Stimulated activated CD4-positive, alpha-beta T cell treated with anti-CD3 and anti-CD28 coated beads, Interleukin-15, amount 100 ng/mL, for 48 hours (primary cell): ENCODE results near the gene AMOTL1.

Experiments used
- DNase-seq, 2 donors: peaks; one replicate each; pipeline ENCODE4 v3.0.0-alpha.2; 2020; ENCODE audit warnings: low read depth in 2 of 2

Gene AMOTL1, protein sequence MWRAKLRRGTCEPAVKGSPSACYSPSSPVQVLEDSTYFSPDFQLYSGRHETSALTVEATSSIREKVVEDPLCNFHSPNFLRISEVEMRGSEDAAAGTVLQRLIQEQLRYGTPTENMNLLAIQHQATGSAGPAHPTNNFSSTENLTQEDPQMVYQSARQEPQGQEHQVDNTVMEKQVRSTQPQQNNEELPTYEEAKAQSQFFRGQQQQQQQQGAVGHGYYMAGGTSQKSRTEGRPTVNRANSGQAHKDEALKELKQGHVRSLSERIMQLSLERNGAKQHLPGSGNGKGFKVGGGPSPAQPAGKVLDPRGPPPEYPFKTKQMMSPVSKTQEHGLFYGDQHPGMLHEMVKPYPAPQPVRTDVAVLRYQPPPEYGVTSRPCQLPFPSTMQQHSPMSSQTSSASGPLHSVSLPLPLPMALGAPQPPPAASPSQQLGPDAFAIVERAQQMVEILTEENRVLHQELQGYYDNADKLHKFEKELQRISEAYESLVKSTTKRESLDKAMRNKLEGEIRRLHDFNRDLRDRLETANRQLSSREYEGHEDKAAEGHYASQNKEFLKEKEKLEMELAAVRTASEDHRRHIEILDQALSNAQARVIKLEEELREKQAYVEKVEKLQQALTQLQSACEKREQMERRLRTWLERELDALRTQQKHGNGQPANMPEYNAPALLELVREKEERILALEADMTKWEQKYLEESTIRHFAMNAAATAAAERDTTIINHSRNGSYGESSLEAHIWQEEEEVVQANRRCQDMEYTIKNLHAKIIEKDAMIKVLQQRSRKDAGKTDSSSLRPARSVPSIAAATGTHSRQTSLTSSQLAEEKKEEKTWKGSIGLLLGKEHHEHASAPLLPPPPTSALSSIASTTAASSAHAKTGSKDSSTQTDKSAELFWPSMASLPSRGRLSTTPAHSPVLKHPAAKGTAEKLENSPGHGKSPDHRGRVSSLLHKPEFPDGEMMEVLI

DNA sequence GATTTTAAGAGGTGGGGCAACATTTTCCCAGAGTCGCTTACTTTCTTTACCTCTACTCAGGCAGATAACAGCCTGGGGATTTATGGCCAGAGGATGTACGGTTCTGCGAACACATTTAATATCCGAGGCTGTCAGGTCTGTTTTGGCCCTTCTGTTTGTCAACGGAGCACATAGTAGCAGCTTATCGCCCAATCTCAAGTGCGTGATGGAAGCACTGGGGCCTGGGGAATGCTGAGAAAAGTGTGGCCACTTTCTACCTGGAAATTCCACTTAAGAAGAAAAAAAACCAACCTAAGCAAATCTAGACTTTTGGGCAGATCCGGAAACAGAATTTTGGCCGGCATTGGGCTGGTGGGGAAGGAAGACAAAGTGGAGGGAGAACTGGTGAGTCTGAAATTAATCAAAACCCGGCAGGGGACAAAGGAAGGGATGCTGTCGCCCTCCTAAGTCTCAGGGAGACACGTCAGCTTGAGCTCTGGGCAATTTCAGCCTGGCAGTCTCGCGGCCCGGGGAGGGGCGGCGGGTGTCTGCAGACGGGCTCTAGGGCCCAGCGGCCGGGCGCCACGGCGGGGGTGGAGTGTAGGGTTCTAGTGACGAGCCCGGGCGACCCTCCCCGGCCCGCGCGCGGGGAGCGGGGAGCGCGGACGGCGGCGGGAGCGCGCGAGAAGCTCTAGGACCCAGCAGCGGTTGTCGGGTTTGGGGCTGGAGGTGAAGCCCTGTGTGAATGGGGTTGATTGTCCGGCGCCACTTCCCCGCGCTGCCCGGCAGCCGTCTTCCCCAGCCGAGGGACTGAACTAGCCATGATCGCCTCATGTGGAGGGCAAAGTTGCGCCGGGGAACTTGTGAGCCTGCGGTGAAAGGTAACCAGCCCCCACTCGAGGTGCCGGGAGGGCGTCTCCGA lies at the start of gene AMOTL1:
Gene AMOTL1 (plus strand): TSS at position 656 of the 901 bp plus-strand sequence. CDS start 156 bp downstream, at position 812.
- peak; percentile 9 to 10 for DNase-seq

DNA sequence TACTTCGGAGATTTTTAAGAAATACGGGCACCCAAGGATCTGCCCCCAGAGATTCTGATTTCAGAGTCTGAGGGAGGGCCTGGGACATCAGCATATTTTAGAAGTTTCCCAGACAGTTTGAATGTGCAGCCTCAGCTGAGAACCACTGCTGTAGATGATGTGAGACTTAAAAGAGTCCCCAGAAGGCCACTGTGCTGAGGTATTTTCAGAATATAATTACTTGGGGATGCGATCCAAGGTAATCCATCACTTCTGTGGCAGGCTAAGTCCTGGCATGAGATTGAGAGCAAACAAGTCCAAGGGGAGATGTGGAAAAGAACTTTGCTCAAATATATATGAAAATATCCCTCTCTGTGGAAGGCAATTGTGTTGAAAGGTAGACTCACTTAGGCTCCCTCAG lies 48.3 kb upstream of the AMOTL1 start:
- DNase-seq: no peak

GRCh38 chr11:94721565-94722292 lies 46.4 kb upstream of the AMOTL1 start:
- DNase-seq: no peak

DNA sequence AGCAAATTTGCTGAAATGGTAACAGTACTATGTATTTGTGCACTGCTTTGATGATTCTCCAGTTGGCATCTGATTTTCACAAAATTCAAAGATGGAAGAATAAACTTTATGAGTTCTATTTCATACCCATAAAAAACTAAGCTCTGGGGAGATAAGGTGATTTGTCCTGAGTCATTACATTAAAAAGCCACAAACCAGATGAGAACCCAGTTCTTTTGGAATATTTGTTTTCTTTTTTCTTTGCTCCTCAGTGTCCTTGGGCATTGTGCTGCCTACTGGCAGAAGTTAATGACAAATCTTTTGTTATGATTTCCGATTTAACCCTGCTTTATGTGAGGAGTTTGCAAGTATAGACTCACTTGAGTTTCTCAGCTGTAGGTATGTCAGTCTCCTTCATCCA lies 45.4 kb upstream of the AMOTL1 start:
- DNase-seq: no peak

- no peak for DNase-seq
These were observed 43.1 kb upstream of the AMOTL1 start for GRCh38 chr11:94725097-94725496.

DNA sequence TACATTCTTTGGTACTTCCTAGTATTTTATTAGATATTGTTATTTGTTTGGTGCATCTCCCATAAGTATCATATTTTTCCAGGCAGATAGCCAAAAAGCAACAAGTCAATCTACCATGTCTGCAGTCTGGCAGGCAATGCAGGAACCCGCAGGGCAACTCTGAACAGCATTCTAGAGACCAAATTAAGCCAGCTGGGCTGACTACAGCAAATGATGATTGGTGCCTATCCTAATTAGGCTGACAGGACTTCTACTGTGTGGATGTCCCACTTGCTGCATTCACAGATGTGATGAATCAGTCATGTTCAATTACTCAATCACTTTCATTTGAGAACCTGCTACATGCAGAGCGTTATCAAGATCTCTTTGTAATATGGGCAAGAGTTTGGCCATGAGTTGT lies 40.3 kb upstream of the AMOTL1 start:
- no peak for DNase-seq

DNA sequence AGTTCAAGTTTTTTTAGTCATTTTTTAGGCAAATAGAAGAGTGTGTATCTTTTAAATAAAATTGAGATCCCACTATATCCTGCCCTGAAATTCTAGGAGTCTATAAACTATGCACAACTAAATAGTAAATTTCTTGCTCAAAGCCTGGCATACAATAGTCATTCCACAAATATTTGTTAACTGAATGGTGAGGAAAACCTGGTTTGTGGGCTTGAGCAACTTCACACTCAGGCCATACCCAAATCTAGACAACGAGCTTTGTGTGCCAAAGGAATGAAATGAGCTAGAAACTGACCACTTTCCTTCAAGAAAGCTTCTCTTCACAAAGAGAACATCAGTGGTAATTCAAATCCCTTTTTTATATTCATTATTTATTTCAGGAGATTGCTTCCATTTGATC lies 39.6 kb upstream of the AMOTL1 start:
- no peak for DNase-seq

DNA sequence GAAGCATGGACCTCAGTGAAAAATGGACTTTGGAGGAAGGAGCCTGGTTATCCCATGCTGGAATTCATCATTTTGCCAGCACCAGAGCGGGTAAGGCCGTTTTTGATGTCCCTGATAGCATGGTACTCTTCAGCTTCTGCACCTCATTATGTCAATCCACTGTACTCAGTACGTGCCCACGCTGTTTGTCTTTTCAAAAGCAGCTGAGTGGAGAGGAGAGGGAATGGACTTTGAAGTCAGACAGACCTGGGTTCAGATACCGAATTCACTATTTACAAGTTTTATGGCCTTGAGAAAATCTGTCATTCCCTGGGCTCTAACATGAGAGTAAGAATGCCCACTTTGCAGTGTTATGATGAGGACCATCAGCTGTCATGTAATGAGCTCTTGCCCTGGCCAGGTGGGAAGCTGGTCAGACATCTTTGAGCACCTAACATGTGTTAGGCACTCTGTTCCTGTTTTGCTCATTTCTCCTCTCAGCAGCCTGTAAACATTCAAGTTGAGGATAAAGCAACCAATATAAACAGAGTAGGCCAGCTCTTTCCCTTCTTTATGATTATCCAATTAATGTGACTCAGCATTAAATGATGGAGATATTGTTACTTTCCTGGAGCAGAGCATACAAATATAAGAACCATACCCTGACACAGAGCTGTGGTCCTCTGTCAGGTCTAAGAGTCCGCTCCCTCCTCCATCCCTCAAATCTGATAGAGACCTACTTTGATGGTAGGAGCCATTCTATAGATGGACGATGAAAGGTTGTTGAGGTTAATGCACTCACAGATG lies 39.0 kb upstream of the AMOTL1 start:
- no peak for DNase-seq

GRCh38 chr11:94730153-94730552 lies 38.0 kb upstream of the AMOTL1 start:
- DNase-seq: no peak

GRCh38 chr11:94731880-94732601 lies 36.1 kb upstream of the AMOTL1 start:
- DNase-seq: no peak

GRCh38 chr11:94732617-94733281 lies 35.4 kb upstream of the AMOTL1 start:
- no peak for DNase-seq

- no peak for DNase-seq
These were observed 33.4 kb upstream of the AMOTL1 start for GRCh38 chr11:94734563-94735275.

DNA sequence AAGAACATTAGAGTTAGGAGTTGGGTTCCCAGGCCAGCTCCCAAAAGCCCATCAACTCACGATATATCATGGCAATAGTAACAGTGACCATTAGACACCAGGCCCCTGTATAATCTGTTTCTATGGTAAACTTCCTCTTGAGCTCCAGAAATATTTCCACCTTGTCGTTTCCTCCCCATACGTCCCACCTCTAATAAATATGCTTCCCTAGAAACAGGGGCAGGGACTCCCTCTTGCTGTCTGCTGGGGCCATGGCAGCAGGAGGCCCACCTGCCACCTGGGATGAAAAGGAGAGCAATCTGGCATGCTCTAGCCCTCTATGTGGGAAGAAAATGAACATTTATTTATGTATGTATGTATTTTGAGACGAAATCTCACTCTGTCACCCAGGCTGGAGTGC lies 32.2 kb upstream of the AMOTL1 start:
- DNase-seq: no peak

GRCh38 chr11:94737171-94737611 lies 31.0 kb upstream of the AMOTL1 start:
- no peak for DNase-seq

- no peak for DNase-seq
These were observed 29.4 kb upstream of the AMOTL1 start for GRCh38 chr11:94738746-94739145.

- no peak for DNase-seq
These were observed 28.8 kb upstream of the AMOTL1 start for GRCh38 chr11:94739331-94739730.

- no peak for DNase-seq
These were observed 27.8 kb upstream of the AMOTL1 start for GRCh38 chr11:94740083-94741021.
